Measurements from ENCODE around the gene NDUFAF3. TPM values are rescaled to one million over a fixed set of nuclear protein-coding genes. Genes with fewer than 3 reads are reported as not detected.

Gene NDUFAF3
- total RNA-seq, 4 donors from 2014 or later = 90.9 to 142 (median 116) TPM

GRCh38 chr3:49001155-49001554, 20.8 kb upstream of the NDUFAF3 start:
- H3K36me3 ChIP-seq = peaks cover 0 to 33% (median 12%) of the 10 kb centered on the region in 4 donors
- no peaks in the 10 kb centered on the region for H3K9me3 ChIP-seq
- WGBS = 100% methylated on average over 1 of the region's 6 CpGs
- H3K4me3 ChIP-seq = no peak overlapping the region
- H3K27ac ChIP-seq (replicated peaks in 1 of 4) = no peak overlapping the region
- intact Hi-C loops (cut with DNase I) = loop anchor here (10.0 kb wide), 1 partner anchor 94 kb away; the partner anchor contains the start of gene QRICH1
- H3K4me1 ChIP-seq = peaks cover 2 to 12% (median 3%) of the 10 kb centered on the region in 4 donors
- TF ChIP-seq POLR2AphosphoS5 (IDR thresholded peaks at IDR 0.05) = no peak
- H3K27me3 ChIP-seq = no peaks in the 10 kb centered on the region
- no peak for DNase-seq (ENCODE audit: extremely low spot score)

GRCh38 chr3:49004352-49005302, 17.3 kb upstream of the NDUFAF3 start:
- DNase-seq (ENCODE audit: extremely low spot score) = no peak
- Histone ChIP-seq H3K9me3 (no peaks in the 10 kb centered on the region), H3K27me3 (no peaks in the 10 kb centered on the region), H3K27ac (replicated peaks in 1 of 4) (no peak overlapping the region), H3K4me1 (peaks cover 14 to 28% (median 22%) of the 10 kb centered on the region in 4 donors), H3K36me3 (peaks cover 0 to 16% (median 5%) of the 10 kb centered on the region in 4 donors), H3K4me3 (no peak overlapping the region)
- 86% methylated on average over 16 of the region's 16 CpGs for WGBS
- no peak for TF ChIP-seq POLR2AphosphoS5 (IDR thresholded peaks at IDR 0.05)
- TF ChIP-seq CTCF (IDR thresholded peaks at IDR 0.05) = no peak
- TF ChIP-seq POLR2A (IDR thresholded peaks at IDR 0.05; ENCODE audit: low read depth) = no peak
- TF ChIP-seq EP300 (IDR thresholded peaks at IDR 0.05) = no peak
- intact Hi-C loops (cut with DNase I) = loop anchor here (2.0 to 10.0 kb wide), 2 partner anchors 14 to 90 kb away; partner anchors contain the start of genes P4HTM and QRICH1

GRCh38 chr3:49005303-49005680, 16.6 kb upstream of the NDUFAF3 start:
- peaks cover 0 to 16% (median 5%) of the 10 kb centered on the region in 4 donors for H3K36me3 ChIP-seq
- no peaks in the 10 kb centered on the region for H3K9me3 ChIP-seq
- H3K4me3 ChIP-seq = no peak overlapping the region
- peaks cover 14 to 28% (median 25%) of the 10 kb centered on the region in 4 donors for H3K4me1 ChIP-seq
- no peak overlapping the region for H3K27ac ChIP-seq (replicated peaks in 1 of 4)
- H3K27me3 ChIP-seq = no peaks in the 10 kb centered on the region
- DNase-seq (ENCODE audit: extremely low spot score) = no peak
- TF ChIP-seq EP300 (IDR thresholded peaks at IDR 0.05) (no peak), POLR2A (IDR thresholded peaks at IDR 0.05; ENCODE audit: low read depth) (no peak), CTCF (IDR thresholded peaks at IDR 0.05) (no peak), POLR2AphosphoS5 (IDR thresholded peaks at IDR 0.05) (no peak)
- WGBS = 100% methylated on average over 2 of the region's 3 CpGs
- intact Hi-C loops (cut with DNase I) = loop anchor here (2.0 to 10.0 kb wide), 2 partner anchors 14 to 90 kb away; partner anchors contain the start of genes P4HTM and QRICH1

- WGBS = 93% methylated on average over 5 of the region's 5 CpGs
- Histone ChIP-seq H3K4me1 (peaks cover 14 to 28% (median 25%) of the 10 kb centered on the region in 4 donors), H3K36me3 (peaks cover 0 to 16% (median 5%) of the 10 kb centered on the region in 4 donors), H3K27me3 (no peaks in the 10 kb centered on the region), H3K27ac (replicated peaks in 1 of 4) (peak overlapping the region; percentile 94 to 99 (median 94)), H3K4me3 (peak overlapping the region; percentile 65 to 94 (median 78)), H3K9me3 (no peaks in the 10 kb centered on the region)
- DNase-seq (ENCODE audit: extremely low spot score) = no peak
- intact Hi-C loops (cut with DNase I) = loop anchor here (2.0 to 10.0 kb wide), 2 partner anchors 15 to 89 kb away; partner anchors contain the start of genes P4HTM and QRICH1
- no peak for TF ChIP-seq POLR2A (IDR thresholded peaks at IDR 0.05; ENCODE audit: low read depth)
- TF ChIP-seq POLR2AphosphoS5 (IDR thresholded peaks at IDR 0.05) = no peak
- TF ChIP-seq CTCF (IDR thresholded peaks at IDR 0.05) = no peak
- no peak for TF ChIP-seq EP300 (IDR thresholded peaks at IDR 0.05)
Measured at GRCh38 chr3:49005998-49006397, 15.9 kb upstream of the NDUFAF3 start.
